Measurements from ENCODE around the gene CD9.

- TF ChIP-seq USF2 (IDR thresholded peaks at IDR 0.05; ENCODE audit: low read length) (no peak), ATF2 (IDR thresholded peaks at IDR 0.05; ENCODE audit: low read length) (no peak), CEBPB (IDR thresholded peaks at IDR 0.05; ENCODE audit: low read depth, low read length) (no peak), CTCF (IDR thresholded peaks at IDR 0.05; ENCODE audit: control extremely low read depth in 1 of 3, insufficient read depth in 1 of 3, low read depth in 1 of 3, low read length in 3 of 3) (no peak), POLR2A (IDR thresholded peaks at IDR 0.05; ENCODE audit: control extremely low read depth in 1 of 2, low read depth in 2 of 2, low read length in 2 of 2) (no peak), CREB1 (IDR thresholded peaks at IDR 0.05) (no peak), EZH2 (IDR thresholded peaks at IDR 0.05; ENCODE audit: low read depth, low read length, severe bottlenecking) (no peak), BRCA1 (IDR thresholded peaks at IDR 0.05; ENCODE audit: low read depth, low read length) (no peak), GABPA (IDR thresholded peaks at IDR 0.05; ENCODE audit: borderline replicate concordance, insufficient read depth, low read length) (no peak), JUN (IDR thresholded peaks at IDR 0.05; ENCODE audit: low read depth, low read length) (no peak)
Observed at GRCh38 chr12:6235499-6235898, 35.3 kb downstream of the CD9 start.

Data from H1 (cell line).